Vagina (tissue), 2 donors: ENCODE results near the gene DVL1.

ENCODE experiments used
- CTCF ChIP-seq, 3 experiments: fragments of 450-650 bp in 2 of 3; fragments of 200-600 bp in 1 of 3; sonication (generic) in 1 of 3; IDR thresholded peaks; one replicate each; pipeline ENCODE4 v1.5.1; 2017 to 2019; ENCODE audit warnings: antibody characterized with exemption in 3 of 3, mild to moderate bottlenecking in 2 of 3, moderate library complexity in 2 of 3
- POLR2A ChIP-seq, 2 donors: fragments of 450-650 bp; IDR thresholded peaks; one replicate each; pipeline ENCODE4 v1.6.1; 2017; ENCODE audit warnings: antibody characterized with exemption in 2 of 2, mild to moderate bottlenecking in 2 of 2, moderate library complexity in 2 of 2
- POLR2AphosphoS5 ChIP-seq, 2 donors: sonication (generic); formaldehyde crosslinking; IDR thresholded peaks; one replicate each; pipeline ENCODE4 v1.9.0; 2017; ENCODE audit warnings: antibody characterized with exemption in 2 of 2, mild to moderate bottlenecking in 2 of 2, low read depth in 1 of 2; ENCODE audit not compliant: insufficient read depth in 1 of 2

GRCh38 chr1:1343811-1344421 is 5.3 kb downstream of the DVL1 start:
- TF ChIP-seq POLR2AphosphoS5 (IDR thresholded peaks at IDR 0.05; ENCODE audit: insufficient read depth in 1 of 2, low read depth in 1 of 2) (no peak), CTCF (IDR thresholded peaks at IDR 0.05) (no peak), POLR2A (IDR thresholded peaks at IDR 0.05) (no peak)
